GM21786 (cell line): ENCODE data around the gene PZP.

Experiments
- ATAC-seq: cut with Tn5 transposase; IDR thresholded peaks from one replicate; pipeline ENCODE4 v1.9.1; 2021; ENCODE audit not compliant: unreplicated experiment

Gene PZP

GRCh38 chr12:9127936-9128663 is 80.1 kb downstream of the PZP start:
- no peak for ATAC-seq

- ATAC-seq: no peak
These were observed 80.7 kb downstream of the PZP start for GRCh38 chr12:9127484-9127883.

DNA sequence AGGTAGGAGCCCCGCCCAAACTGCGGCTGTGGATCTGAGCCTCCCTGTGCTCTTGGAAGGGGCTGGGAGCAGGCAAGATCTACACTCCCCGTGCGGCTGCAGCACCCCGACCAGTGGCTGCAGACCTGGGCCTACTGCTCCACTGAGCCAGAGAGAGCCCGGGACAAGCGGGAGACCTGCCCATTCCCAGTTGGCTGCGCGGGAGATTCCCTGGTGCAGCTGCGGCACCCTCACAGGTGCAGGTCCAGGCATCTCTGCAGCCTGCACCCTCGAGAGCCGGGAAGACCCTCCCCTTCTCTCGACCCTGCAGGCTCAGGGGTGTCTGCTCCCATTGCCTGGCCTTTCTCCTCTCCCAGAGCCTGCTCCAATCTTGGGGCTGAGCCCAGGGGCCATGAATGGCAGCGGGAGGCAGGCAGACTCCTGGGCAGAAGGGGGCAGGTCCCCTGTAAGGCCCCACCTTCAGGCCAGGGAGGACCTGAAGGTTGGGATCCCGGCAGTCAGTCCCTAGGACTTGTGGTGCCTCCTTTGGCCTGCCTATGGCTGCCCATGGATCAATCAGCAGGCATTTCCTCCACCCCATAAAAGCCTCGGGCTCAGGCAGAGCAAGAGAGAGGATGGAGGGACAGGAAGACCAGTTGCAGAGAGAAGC is 83.7 kb downstream of the PZP start:
- ATAC-seq: no peak

DNA sequence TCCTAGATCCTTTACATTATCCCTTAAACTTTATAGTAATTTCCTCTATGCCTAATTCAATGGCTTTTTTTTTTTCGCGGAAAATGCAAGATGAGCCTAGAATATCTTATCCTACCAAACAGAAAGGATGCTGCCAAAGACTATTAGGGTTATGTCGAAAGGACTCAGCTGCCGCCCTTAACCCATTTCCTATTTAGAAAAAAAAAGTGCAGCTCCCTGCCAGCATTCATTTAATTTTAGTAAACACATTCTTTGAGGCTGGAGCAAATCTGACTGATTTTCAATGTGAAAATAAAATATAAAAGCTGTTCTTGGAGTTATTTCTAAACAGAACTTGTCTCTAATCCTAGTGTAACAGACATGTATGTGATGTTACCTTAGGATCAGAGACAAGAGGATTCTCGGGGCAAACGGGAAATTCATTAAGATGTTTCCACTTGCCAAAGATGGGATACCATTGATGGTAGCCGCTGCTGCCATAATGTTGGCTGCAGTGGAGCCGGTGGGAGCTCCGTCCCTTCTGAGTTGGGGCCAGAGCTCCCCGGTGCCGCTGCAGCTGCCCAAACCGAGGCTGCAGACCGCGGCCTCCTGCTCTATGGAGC is 84.3 kb downstream of the PZP start:
- ATAC-seq: no peak

DNA sequence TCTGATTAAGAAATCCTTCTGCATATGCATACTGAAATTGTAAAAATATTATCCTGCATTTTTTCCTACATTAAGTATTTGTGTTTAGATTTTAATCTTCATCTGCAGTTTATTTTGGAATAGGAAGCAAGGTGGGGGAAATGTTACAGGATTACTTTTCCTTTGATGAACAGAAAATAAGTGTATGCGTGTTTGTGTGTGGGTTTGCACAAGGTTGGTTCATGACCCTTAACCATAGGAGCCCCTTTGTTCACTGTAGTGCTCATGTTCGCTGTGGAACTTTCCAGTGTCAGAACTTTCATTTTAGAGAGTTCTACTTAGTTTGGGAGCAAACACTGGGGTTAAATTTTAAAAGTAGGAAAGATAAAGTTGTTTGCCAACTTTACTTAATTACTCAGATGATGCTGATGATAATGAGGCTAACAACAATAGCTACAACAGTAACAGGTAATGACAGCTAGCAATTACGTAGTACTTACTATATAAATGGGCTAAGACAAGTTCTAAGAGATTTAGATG is 86.0 kb downstream of the PZP start:
- ATAC-seq: no peak

DNA sequence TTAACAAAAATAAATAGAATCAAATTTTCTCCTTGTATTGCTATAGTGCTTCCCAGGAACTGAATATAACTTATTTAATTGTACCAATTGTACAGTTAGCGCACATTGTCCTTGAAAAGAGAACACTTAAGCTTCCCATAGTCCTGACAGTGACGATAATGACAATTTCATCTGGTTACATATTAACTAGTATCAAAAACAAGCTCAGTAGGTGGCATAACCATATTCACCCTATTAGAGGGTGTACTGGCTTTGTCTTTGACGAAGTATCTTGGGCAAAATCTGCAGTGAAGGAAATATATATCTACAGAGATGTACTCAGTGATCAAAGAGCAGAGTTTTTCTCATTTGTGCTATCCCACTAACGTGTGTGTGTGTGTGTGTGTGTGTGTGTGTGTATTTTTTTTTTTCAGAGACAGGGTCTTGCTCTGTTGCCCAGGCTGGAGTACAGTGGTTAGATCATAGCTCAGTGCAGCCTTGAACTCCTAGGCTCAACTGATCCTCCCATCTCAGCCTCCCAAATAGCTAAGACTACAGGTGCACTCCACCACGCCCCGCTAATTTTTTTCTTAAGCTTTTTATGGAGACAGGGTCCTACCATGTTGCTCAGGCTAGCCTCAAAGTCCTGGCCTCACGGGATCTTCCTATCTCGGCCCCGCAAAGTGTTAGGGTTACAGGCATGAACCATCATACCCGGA is 87.6 kb downstream of the PZP start:
- ATAC-seq: no peak

DNA sequence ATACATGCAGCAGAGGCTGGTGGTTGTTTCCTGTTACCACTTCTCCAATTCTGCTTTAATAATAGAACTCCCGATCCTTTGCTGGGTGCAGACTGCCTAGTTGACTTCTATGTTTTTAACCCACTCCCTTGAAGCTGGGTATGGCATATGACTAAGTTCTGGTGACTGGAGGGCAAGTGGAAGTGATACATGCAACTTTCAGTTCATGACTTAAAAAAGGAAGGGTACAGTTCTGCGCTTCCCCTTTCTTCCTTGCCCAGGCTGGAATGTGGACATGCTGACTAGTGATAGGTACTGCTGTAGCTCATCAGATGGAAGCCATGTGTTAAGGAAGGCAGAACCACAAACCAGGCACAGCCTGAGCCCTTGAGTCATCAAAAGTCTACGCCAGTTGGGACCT is 90.0 kb downstream of the PZP start:
- ATAC-seq: peak; percentile 67

DNA sequence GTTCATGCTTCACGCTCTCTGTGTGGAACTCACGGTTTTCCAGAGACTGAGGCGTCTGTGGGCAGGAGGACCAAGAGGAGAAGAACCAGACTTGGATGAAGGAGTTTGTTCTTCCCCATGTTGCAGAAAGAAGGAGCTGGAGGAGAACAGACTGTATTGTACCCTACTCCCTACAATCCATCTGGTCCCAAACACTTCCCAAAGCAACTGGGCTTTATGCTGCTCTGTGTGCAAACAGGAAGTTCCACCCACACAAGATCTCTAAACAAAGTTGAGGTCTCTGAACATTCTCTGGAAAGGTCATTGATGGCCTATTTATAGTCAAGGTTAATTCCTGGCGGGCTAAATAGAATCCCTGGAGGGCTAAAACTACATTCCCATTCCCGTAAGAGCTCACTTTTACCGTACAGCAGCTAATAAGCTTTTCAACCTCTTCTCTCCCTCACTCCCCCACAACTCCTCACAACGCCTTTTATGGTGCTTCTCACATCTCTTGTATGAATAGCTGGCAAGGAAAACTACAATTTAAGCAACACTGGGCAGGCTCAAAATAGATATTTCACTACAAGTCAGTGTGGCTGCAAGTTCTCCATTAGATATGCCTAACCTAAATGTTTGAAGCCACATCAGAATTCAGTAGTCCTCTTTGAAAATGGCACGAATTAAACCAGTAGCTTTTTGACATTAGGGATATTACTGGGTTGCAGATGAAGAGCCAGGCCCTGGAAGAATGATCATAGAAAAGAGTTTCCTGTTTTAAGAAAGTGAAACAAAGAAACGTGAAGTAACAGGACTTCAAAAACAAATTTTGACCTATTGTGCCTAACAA is 92.2 kb downstream of the PZP start, which contains the start of gene A2M:
A2M (minus strand) TSS at position 189 of the 829 bp plus-strand sequence; CDS start at position 119, 70 bp downstream.
- no peak for ATAC-seq

DNA sequence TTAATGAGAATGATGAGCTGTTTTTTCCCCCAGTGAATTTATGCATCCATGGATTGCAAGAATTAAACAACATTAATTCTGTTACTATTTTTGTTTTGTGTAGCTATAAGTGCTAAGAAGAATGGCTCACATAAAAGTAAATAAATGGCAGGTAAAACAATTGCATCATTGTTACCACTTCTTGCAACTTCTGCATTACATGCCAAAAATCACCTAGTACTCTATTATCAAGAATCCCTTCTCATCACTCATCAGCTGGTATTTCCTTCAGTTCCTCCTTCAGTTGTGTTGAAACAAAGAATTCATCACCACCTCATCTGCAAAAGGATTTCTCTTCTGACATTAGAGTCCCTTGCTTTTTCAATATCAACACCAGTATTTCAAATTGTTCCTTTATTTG is 93.2 kb downstream of the PZP start:
- ATAC-seq: no peak

GRCh38 chr12:9113987-9114309 is 94.2 kb downstream of the PZP start:
- ATAC-seq: no peak

- no peak for ATAC-seq
These were observed 94.8 kb downstream of the PZP start for GRCh38 chr12:9113296-9113986.

DNA sequence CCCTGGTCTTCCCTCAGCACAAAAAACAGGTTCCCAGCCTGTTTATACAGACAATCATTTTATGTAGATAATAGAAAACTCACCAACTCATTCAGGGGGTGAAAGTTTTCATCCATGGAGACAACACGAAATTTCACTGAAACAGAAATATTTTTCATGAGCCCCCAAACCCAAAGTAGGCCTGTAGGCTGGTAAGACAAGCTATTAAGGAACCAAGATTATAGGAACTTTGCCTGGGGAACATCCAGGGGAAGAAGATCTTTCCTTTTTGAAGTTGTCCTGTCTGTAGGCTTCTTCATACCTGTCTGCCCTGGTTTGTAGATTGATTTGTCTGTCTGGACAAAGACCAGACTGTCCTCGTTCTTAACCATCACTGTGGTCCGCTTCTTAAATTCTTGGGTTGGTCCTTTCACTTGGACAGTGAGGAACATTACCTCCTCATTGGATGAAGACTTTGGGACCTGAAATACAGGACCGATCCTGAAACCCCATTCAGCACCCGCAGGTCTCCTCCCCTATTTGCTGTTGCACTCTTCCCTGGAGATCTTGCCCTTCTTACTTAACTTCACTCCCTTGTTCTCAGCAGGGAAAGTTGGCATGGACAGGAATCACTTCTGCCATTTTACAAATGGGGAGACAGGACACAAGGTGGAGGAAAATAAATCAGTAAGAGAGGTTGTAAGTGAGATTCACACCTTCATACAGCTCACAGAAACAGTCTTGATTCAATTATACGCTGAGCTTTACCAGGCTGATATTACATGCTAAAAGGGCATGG is 95.9 kb downstream of the PZP start:
- ATAC-seq: no peak

- no peak for ATAC-seq
These were observed 96.7 kb downstream of the PZP start for GRCh38 chr12:9111525-9111924.

DNA sequence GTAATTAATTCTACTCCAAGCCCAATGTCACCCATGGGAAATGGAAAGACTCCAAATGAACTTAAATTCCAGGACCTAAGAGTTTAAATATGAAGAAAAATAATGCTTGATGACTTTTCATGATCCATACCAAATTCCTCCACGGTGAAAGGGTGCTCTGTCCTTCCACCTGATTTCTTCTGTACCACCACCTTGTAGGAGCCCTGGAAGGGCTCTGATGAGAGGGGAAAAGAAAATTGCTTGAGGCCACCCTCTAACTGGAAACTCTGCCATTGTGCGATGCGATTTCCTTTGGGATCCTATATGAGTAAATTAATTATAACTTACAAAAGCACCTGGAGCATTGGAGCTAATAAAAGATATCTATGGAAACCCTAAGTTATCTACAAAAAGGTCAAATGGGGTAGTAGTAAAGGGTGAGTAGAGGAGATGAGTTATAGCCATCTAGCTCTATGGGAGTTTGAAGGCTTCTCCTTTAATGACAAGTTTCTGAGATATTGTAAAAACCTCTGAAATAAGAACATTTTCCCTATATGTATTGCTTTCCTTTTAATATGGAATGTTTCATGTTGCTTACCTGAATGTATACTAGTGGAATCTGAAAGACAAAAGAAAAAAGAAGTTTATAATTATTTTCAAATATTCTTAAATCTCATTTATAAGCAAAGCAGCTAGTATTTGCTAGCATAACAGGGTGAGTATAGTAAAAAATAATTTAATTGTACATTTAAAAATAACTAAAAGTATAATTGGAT is 98.3 kb downstream of the PZP start:
- no peak for ATAC-seq

GRCh38 chr12:9109213-9109522 is 99.0 kb downstream of the PZP start:
- no peak for ATAC-seq

DNA sequence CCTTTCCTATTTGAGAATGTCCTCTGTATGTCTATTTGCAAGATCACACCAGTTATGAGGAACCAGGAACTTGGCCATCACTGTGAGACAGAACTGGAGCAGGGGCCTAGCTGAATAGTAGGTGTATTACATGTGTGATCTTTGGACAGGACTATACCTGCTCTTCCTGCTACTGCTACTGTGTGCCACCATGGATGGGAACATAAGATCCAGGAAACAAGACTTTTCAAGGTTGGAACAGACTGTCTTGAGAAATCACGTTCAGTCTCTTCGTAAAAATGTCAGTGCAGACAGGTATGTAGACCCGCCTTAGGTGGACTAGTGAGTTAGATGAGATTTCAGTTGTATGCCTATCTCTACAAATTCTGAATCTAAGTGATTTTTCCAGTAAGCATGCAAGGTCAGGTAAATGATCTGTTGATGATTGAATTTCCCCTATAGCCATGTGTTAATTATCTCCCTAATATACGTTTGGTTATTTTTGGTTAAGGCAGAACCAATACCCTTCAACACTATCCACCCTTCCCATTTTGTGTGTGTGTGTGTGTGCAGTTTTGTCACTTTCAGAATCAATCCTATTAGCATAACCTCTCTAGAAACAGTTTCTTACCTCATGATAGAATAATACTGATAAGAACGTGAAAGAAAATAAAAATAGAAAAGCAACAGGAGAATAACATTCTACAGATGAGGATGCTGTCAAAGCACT is 99.5 kb downstream of the PZP start:
- ATAC-seq: no peak

GRCh38 chr12:9107542-9107873 is 100.7 kb downstream of the PZP start:
- ATAC-seq: no peak
